ENCODE measurements around the gene AKAP12. TPM values are rescaled to one million over a fixed set of nuclear protein-coding genes. Genes with fewer than 3 reads are reported as not detected.
"Not testable (repeated sequence)": the region's sequence is repeated elsewhere in the genome, so short reads cannot be mapped to it uniquely, and the experiment has no call there.

AKAP12 gene
- total RNA-seq, 2 donors from 2014 or later, result 27.7 to 40.1 TPM

DNA sequence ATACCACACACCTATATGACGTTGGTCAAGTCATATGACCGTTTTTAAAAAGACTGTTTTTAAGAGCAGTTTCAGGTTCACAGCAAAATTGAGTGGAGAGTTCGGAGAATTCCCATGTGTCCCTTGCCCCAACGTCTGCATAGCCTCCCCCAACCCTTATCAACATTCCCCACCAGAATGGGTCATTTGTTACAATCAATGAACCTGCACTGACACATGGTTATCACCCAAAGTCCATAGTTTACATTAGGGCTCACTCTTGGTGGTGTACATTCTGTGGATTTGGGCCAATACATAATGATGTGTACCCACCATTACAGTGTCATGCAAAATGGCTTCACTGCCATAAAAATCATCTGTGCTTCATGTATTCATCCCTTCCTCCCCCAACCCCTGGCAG is 99.6 kb downstream of the AKAP12 start:
- Histone ChIP-seq H3K27me3 (no peaks in the 10 kb centered on the region), H3K4me1 (no peaks in the 10 kb centered on the region), H3K27ac (no peak overlapping the region), H3K9me3 (no peaks in the 10 kb centered on the region), H3K4me3 (no peak overlapping the region), H3K36me3 (no peaks in the 10 kb centered on the region)
- no peak for DNase-seq (ENCODE audit: low spot score)
- TF ChIP-seq, protein P1, sequence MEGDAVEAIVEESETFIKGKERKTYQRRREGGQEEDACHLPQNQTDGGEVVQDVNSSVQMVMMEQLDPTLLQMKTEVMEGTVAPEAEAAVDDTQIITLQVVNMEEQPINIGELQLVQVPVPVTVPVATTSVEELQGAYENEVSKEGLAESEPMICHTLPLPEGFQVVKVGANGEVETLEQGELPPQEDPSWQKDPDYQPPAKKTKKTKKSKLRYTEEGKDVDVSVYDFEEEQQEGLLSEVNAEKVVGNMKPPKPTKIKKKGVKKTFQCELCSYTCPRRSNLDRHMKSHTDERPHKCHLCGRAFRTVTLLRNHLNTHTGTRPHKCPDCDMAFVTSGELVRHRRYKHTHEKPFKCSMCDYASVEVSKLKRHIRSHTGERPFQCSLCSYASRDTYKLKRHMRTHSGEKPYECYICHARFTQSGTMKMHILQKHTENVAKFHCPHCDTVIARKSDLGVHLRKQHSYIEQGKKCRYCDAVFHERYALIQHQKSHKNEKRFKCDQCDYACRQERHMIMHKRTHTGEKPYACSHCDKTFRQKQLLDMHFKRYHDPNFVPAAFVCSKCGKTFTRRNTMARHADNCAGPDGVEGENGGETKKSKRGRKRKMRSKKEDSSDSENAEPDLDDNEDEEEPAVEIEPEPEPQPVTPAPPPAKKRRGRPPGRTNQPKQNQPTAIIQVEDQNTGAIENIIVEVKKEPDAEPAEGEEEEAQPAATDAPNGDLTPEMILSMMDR (IDR thresholded peaks at IDR 0.05), result no peak

DNA sequence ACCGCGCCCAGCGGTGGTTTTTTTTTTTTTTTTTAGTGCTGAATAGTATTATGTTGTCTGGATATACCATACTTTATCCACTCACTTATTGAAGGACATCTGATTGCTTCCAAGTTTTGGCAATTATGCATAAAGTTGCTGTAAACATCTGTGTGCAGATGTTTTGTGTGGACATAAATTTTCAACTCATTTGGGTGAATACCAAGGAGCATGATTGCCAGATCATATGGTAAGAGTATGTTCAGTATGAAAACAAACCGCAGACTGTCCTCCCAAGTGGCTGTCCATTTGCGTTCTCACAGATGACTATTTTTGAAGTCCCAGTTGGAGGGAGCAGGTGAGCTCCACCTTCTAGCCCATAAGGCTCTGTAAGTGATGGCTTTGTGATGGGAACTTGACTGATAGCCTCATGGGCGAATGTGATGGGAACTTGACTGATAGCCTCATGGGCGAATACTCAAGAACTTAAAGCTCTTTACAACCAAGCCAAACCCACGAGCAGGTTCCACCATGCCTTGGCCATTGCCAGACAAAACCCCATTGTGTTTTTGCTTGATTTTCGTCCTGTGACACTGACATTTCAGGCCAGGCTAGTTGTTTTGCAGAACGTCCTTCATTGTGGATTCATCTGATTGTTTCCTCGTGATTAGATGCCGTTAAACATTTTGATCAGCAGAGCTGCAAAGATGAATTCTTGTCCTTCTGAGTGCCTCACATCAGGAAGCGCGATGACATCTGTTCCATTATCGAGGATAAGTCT is 100.6 kb downstream of the AKAP12 start:
- no peaks in the 10 kb centered on the region for H3K4me1 ChIP-seq
- no peak overlapping the region for H3K4me3 ChIP-seq
- no peaks in the 10 kb centered on the region for H3K27me3 ChIP-seq
- no peak for DNase-seq (ENCODE audit: low spot score)
- TF ChIP-seq, protein P1 (IDR thresholded peaks at IDR 0.05), result no peak
- no peaks in the 10 kb centered on the region for H3K9me3 ChIP-seq
- no peaks in the 10 kb centered on the region for H3K36me3 ChIP-seq
- no peak overlapping the region for H3K27ac ChIP-seq

- Histone ChIP-seq H3K27ac (no peak overlapping the region), H3K4me1 (no peaks in the 10 kb centered on the region), H3K36me3 (no peaks in the 10 kb centered on the region), H3K27me3 (no peaks in the 10 kb centered on the region), H3K9me3 (no peaks in the 10 kb centered on the region), H3K4me3 (no peak overlapping the region)
- TF ChIP-seq, protein P1 (IDR thresholded peaks at IDR 0.05), result no peak
- DNase-seq (ENCODE audit: low spot score), result peak; percentile 30
These were observed 101.9 kb downstream of the AKAP12 start for GRCh38 chr6:151341476-151342195.

GRCh38 chr6:151342750-151343149 is 103.0 kb downstream of the AKAP12 start:
- not testable (repeated sequence) for H3K27me3 ChIP-seq; H3K4me1 ChIP-seq; H3K27ac ChIP-seq; H3K9me3 ChIP-seq; H3K4me3 ChIP-seq; DNase-seq (ENCODE audit: low spot score); H3K36me3 ChIP-seq

- Histone ChIP-seq H3K4me1 (no peaks in the 10 kb centered on the region), H3K27ac (no peak overlapping the region), H3K36me3 (peaks cover 15% of the 10 kb centered on the region), H3K9me3 (no peaks in the 10 kb centered on the region), H3K4me3 (no peak overlapping the region), H3K27me3 (no peaks in the 10 kb centered on the region)
- TF ChIP-seq, protein P1 (IDR thresholded peaks at IDR 0.05), result no peak
- no peak for DNase-seq (ENCODE audit: low spot score)
These were observed 110.0 kb downstream of the AKAP12 start for GRCh38 chr6:151349651-151350270.

DNA sequence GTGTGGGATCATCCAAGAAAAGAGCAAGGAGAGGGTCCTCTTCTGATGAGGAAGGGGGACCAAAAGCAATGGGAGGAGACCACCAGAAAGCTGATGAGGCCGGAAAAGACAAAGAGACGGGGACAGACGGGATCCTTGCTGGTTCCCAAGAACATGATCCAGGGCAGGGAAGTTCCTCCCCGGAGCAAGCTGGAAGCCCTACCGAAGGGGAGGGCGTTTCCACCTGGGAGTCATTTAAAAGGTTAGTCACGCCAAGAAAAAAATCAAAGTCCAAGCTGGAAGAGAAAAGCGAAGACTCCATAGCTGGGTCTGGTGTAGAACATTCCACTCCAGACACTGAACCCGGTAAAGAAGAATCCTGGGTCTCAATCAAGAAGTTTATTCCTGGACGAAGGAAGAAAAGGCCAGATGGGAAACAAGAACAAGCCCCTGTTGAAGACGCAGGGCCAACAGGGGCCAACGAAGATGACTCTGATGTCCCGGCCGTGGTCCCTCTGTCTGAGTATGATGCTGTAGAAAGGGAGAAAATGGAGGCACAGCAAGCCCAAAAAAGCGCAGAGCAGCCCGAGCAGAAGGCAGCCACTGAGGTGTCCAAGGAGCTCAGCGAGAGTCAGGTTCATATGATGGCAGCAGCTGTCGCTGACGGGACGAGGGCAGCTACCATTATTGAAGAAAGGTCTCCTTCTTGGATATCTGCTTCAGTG is 110.8 kb downstream of the AKAP12 start:
- no peak overlapping the region for H3K27ac ChIP-seq
- no peaks in the 10 kb centered on the region for H3K9me3 ChIP-seq
- H3K27me3 ChIP-seq, result no peaks in the 10 kb centered on the region
- no peak for DNase-seq (ENCODE audit: low spot score)
- TF ChIP-seq, protein P1 (IDR thresholded peaks at IDR 0.05), result no peak
- no peak overlapping the region for H3K4me3 ChIP-seq
- H3K4me1 ChIP-seq, result no peaks in the 10 kb centered on the region
- peaks cover 15% of the 10 kb centered on the region for H3K36me3 ChIP-seq
